ENCODE data around the gene PCK2.

Gene PCK2

GRCh38 chr14:24058951-24059475 is 35.1 kb upstream of the PCK2 start:
- Histone ChIP-seq H3K36me3 (no peaks in the 10 kb centered on the region), H3K4me2 (no peak overlapping the region), H4K20me1 (peaks cover 0 to 20% (median 0%) of the 10 kb centered on the region in 11 experiments; a peak in 3 of 22 replicates), H3K9me3 (replicated peaks in 1 of 11) (no peaks in the 10 kb centered on the region), H3K4me1 (peaks cover 0 to 13% (median 3%) of the 10 kb centered on the region in 10 experiments; a peak in 9 of 20 replicates), H3K27me3 (peaks cover 0 to 8% (median under 1%) of the 10 kb centered on the region in 11 experiments; a peak in 4 of 22 replicates), H3K9ac (no peak overlapping the region), H3K27ac (no peak overlapping the region), H3K4me3 (no peak overlapping the region)
- TF ChIP-seq Cebpa-rat (IDR thresholded peaks at IDR 0.05): no peak

DNA sequence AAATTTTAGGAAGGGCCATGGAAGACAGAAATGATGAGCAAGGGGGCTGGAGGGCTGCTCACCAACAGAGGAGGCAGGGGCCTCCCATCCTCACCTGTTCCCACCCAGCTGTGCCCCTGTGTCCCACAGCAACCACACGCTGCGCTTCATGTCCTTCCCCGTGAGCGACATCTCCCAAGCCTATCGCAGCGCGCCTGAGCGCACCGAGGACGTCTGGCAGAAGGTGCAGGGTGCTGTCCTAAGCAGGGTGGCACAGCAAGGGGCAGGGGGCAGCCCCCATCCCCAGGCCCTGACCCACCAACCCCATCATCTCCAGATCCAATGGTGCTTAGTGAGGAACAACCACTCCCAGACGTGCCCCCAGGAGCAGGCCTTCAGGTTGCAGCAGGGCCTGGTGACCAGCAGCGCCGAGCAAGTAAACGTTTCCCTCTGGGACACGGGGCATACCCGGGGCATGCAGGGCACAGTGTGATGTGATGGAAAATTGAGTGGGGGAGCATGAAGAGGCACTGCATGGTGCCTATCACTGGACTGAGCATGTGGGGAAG is 34.2 kb upstream of the PCK2 start:
- Histone ChIP-seq H3K36me3 (no peaks in the 10 kb centered on the region), H4K20me1 (peaks cover 0 to 15% (median 0%) of the 10 kb centered on the region in 11 experiments; a peak in 2 of 22 replicates), H3K9me3 (replicated peaks in 1 of 11) (no peaks in the 10 kb centered on the region), H3K9ac (no peak overlapping the region), H3K4me2 (no peak overlapping the region), H3K4me1 (peaks cover 0 to 18% (median 3%) of the 10 kb centered on the region in 10 experiments; a peak in 9 of 20 replicates), H3K27me3 (no peaks in the 10 kb centered on the region), H3K27ac (no peak overlapping the region), H3K4me3 (no peak overlapping the region)
- TF ChIP-seq Cebpa-rat (IDR thresholded peaks at IDR 0.05): no peak

DNA sequence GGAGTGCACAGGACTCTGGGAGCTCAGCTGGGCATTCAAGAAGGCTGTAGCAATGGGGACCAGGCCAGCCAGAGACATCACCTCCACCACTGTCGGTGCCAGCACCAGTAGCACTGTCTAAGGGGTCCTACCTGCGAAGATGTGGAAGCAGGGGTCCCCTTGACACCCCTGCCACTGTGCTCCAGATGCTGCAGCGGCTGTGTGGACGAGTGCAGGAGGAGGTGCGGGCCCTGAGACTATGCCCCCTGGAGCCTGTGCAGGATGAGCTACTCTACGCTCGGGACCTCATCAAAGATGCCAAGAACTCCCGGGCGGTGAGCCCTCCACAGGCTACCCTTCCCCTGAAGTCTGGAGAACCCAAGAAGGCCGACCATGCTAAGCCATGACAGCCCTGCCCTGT is 33.7 kb upstream of the PCK2 start:
- Histone ChIP-seq H3K4me2 (no peak overlapping the region), H3K4me3 (no peak overlapping the region), H3K9ac (no peak overlapping the region), H3K27ac (no peak overlapping the region), H3K9me3 (replicated peaks in 1 of 11) (no peaks in the 10 kb centered on the region), H3K4me1 (peaks cover 0 to 18% (median 3%) of the 10 kb centered on the region in 10 experiments; a peak in 9 of 20 replicates), H4K20me1 (peaks cover 0 to 15% (median 0%) of the 10 kb centered on the region in 11 experiments; a peak in 2 of 22 replicates), H3K27me3 (no peaks in the 10 kb centered on the region), H3K36me3 (no peaks in the 10 kb centered on the region)
- no peak for TF ChIP-seq Cebpa-rat (IDR thresholded peaks at IDR 0.05)

GRCh38 chr14:24060984-24061913 is 32.9 kb upstream of the PCK2 start:
- Histone ChIP-seq H3K27ac (no peak overlapping the region), H3K4me3 (no peak overlapping the region), H3K4me2 (no peak overlapping the region), H3K9ac (no peak overlapping the region), H3K9me3 (replicated peaks in 1 of 11) (no peaks in the 10 kb centered on the region), H3K36me3 (no peaks in the 10 kb centered on the region), H3K27me3 (no peaks in the 10 kb centered on the region), H4K20me1 (peaks cover 0 to 15% (median 0%) of the 10 kb centered on the region in 11 experiments; a peak in 2 of 22 replicates), H3K4me1 (peaks cover 0 to 18% (median 3%) of the 10 kb centered on the region in 10 experiments; a peak in 9 of 20 replicates)
- TF ChIP-seq Cebpa-rat (IDR thresholded peaks at IDR 0.05): no peak

DNA sequence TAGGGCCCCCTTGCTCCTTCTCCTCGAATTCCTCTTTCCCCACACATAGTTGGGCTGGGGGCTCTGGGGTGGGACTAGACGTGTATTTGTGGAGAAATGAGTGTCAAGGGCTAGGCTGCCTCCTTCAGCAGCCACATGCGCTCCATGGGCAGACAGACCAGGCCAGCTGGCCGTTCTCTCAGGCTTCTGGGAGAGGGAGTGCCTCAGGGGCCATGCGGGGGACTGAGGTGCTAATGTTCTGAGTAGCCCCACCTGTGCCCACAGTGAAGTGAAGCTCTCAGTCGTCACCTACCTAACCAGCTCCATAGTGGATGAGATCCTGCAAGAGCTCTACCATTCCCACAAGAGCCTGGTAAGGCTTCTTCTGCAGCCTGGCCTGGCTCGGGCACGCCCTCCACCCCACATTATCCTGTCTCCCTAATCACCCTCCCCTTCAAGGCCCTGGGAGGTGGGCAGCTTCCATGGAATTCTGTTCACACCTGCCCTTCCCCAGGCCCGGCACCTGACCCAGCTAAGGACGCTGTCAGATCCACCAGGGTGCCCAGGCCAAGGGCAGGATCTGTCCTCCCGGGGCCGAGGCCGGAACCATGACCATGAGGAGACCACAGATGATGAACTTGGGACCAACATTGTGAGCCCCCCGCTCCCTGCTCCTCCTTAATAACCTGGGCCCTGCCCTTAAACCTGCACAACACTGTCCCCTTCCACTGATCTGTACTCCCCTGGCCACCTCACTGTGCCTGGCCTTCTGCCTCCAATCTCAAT is 31.7 kb upstream of the PCK2 start:
- no peaks in the 10 kb centered on the region for H3K27me3 ChIP-seq
- H3K9me3 ChIP-seq (replicated peaks in 1 of 11): no peaks in the 10 kb centered on the region
- no peak overlapping the region for H3K9ac ChIP-seq
- H3K27ac ChIP-seq: no peak overlapping the region
- no peak for TF ChIP-seq Cebpa-rat (IDR thresholded peaks at IDR 0.05)
- H3K36me3 ChIP-seq: no peaks in the 10 kb centered on the region
- H3K4me1 ChIP-seq: peaks cover 0 to 7% (median 0%) of the 10 kb centered on the region in 10 experiments; a peak in 5 of 20 replicates
- no peak overlapping the region for H3K4me2 ChIP-seq
- no peak overlapping the region for H3K4me3 ChIP-seq
- H4K20me1 ChIP-seq: peaks cover 0 to 15% (median 0%) of the 10 kb centered on the region in 11 experiments; a peak in 1 of 22 replicates

DNA sequence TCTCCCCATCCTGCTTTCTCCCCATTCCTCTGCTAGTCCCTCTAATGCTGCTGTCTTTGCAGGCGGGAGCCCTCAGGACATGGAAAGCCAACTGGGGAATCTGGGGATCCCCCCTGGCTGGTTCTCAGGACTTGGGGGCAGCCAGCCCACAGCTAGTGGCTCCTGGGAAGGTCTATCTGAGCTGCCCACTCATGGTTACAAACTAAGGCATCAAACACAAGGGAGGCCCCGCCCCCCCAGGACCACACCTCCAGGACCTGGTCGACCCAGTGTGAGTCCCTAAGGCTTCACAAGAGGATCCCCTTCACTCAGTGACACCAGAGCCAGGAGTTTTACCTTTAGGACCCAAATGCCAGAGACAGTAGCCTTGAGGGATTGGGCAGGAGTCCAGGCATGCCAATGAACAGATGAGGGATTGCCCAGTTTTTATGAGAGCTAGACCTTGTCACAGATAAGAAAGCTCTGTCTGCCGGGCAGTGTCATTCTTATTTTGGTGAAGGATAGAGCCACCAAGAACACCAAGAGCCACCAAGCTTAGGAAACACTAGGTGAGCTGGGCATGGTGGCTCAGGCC is 30.8 kb upstream of the PCK2 start:
- Histone ChIP-seq H3K4me3 (no peak overlapping the region), H3K36me3 (no peaks in the 10 kb centered on the region), H3K4me1 (peaks cover 0 to 10% (median 2%) of the 10 kb centered on the region in 10 experiments; a peak in 11 of 20 replicates), H3K4me2 (0 out of 22 replicates have a peak overlapping the region, but pooled peaks of 1 of the 11 experiments have one; percentile 10), H3K27ac (no peak overlapping the region), H3K9ac (no peak overlapping the region), H3K9me3 (replicated peaks in 1 of 11) (no peaks in the 10 kb centered on the region), H4K20me1 (peaks cover 0 to 7% (median 0%) of the 10 kb centered on the region in 11 experiments; a peak in 1 of 22 replicates), H3K27me3 (no peaks in the 10 kb centered on the region)
- no peak for TF ChIP-seq Cebpa-rat (IDR thresholded peaks at IDR 0.05)

- no peaks in the 10 kb centered on the region for H3K36me3 ChIP-seq
Observed at GRCh38 chr14:24064091-24064795, 29.9 kb upstream of the PCK2 start.

DNA sequence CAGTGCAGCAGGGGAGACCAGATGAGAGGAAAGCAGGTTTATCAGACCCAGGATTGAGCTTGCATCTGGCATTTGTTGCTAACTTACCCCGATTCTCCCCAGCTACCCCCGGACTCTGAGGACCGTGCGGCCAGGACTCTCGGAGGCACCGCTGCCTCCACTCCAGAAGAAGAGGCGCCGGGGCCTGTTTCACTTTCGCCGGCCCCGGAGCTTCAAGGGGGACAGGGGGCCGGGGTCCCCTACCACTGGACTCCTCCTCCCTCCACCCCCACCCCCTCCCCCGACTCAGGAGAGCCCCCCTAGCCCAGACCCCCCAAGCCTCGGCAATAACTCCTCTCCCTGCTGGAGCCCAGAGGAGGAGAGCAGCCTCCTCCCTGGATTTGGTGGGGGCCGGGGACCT is 29.3 kb upstream of the PCK2 start:
- Histone ChIP-seq H3K36me3 (no peaks in the 10 kb centered on the region), H3K27ac (no peak overlapping the region), H3K9me3 (replicated peaks in 1 of 11) (no peaks in the 10 kb centered on the region), H3K4me2 (no peak overlapping the region), H4K20me1 (no peaks in the 10 kb centered on the region; a peak in 1 of 22 replicates), H3K9ac (no peak overlapping the region), H3K4me1 (peaks cover 0 to 22% (median 7%) of the 10 kb centered on the region in 10 experiments; a peak in 11 of 20 replicates), H3K4me3 (no peak overlapping the region), H3K27me3 (no peaks in the 10 kb centered on the region)
- TF ChIP-seq Cebpa-rat (IDR thresholded peaks at IDR 0.05): no peak

More at GRCh38 chr14:24064091-24064795, 29.9 kb upstream of the PCK2 start:
- Histone ChIP-seq H3K4me2 (peak overlapping the region in 1 of 11 experiments; percentile 10; a peak in 1 of 22 replicates), H3K9me3 (replicated peaks in 1 of 11) (no peaks in the 10 kb centered on the region), H3K4me1 (peaks cover 0 to 18% (median 7%) of the 10 kb centered on the region in 10 experiments; a peak in 11 of 20 replicates), H3K27me3 (no peaks in the 10 kb centered on the region), H3K27ac (no peak overlapping the region), H3K9ac (no peak overlapping the region), H3K4me3 (no peak overlapping the region), H4K20me1 (no peaks in the 10 kb centered on the region; a peak in 1 of 22 replicates)
- TF ChIP-seq Cebpa-rat (IDR thresholded peaks at IDR 0.05): no peak

All from BLaER1 treated with 17β-estradiol and CSF1 and Interleukin-3, amounts not matched to agents 10 nM and 100 nM (cell line).